Heart left ventricle (tissue), 16 donors: Measurements from ENCODE around the gene ARFIP2. TPM values are rescaled to one million over a fixed set of nuclear protein-coding genes. Genes with fewer than 3 reads are reported as not detected.
A peak's percentile ranks its signal among the peaks of the same experiment; 100 is the strongest.

Experiments used
- ATAC-seq, 4 donors: fragments of 200-7000 bp; cut with Tn5 transposase; one replicate each; pipeline ENCODE4 v1.9.1; 2020 to 2022; ENCODE audit warnings: moderate library complexity in 4 of 4, mild to moderate bottlenecking in 3 of 4, moderate number of reproducible peaks in 1 of 4
- DNase-seq, 5 donors: peaks; one replicate each; pipeline ENCODE4 v3.0.0-alpha.2; 2020
- H3K27ac ChIP-seq, 12 donors: fragments of 200-600 bp; sonication (generic) in 4 of 12; one replicate each; pipeline versions ENCODE4 v1.5.0 to v1.8.0; 2016 to 2022; ENCODE audit warnings: mild to moderate bottlenecking in 2 of 12
- H3K27me3 ChIP-seq, 9 donors: fragments of 200-600 bp; sonication (generic) in 2 of 9; one replicate each; pipeline versions ENCODE4 v1.5.1 to v1.8.0; 2016 to 2022; ENCODE audit warnings: mild to moderate bottlenecking in 3 of 9
- H3K36me3 ChIP-seq, 9 donors: fragments of 200-600 bp; sonication (generic) in 2 of 9; one replicate each; pipeline versions ENCODE4 v1.5.0 to v1.8.0; 2018 to 2022; ENCODE audit warnings: mild to moderate bottlenecking in 2 of 9
- H3K4me1 ChIP-seq, 12 donors: fragments of 200-600 bp; sonication (generic) in 4 of 12; one replicate each; pipeline versions ENCODE4 v1.5.0 to v1.8.0; 2016 to 2022; ENCODE audit warnings: mild to moderate bottlenecking in 3 of 12
- H3K4me3 ChIP-seq, 12 donors: fragments of 200-600 bp; sonication (generic) in 4 of 12; one replicate each; pipeline versions ENCODE4 v1.5.0 to v1.8.0; 2017 to 2022; ENCODE audit warnings: mild to moderate bottlenecking in 9 of 12, moderate library complexity in 4 of 12
- H3K9me3 ChIP-seq, 12 donors: fragments of 200-600 bp; sonication (generic) in 4 of 12; one replicate each; pipeline versions ENCODE4 v1.5.0 to v1.8.0; 2016 to 2022; ENCODE audit warnings: mild to moderate bottlenecking in 1 of 12
- CTCF ChIP-seq, 12 donors: fragments of 200-600 bp; sonication (generic) in 4 of 12; IDR thresholded peaks; one replicate each; pipeline versions ENCODE4 v1.5.0 to v1.8.0; 2018 to 2022; ENCODE audit warnings: antibody characterized with exemption in 12 of 12, mild to moderate bottlenecking in 5 of 12
- POLR2A ChIP-seq, 2 donors: fragments of 450-650 bp; IDR thresholded peaks; one replicate each; pipeline ENCODE4 v1.6.1; 2017; ENCODE audit warnings: antibody characterized with exemption in 2 of 2, mild to moderate bottlenecking in 2 of 2, moderate library complexity in 2 of 2
- WGBS, 4 donors: extraction: QIAGEN DNeasy Blood & Tissue Kit in 2 of 4; methylation state at CpG; one replicate each; pipeline versions ENCODE4 v1.1.5 to v1.1.7; 2013 to 2018; 5-methylcytosine and 5-hydroxymethylcytosine counted together
- intact Hi-C, 10 donors: fragments of 100-400 bp; cut with DNase I; formaldehyde crosslinking; loops; one replicate each; pipeline versions ENCODE4 v1.11.1 to v1.14.2; 2022
- polyA plus RNA-seq, 2 donors: library from polyadenylated mRNA; stranded (reverse); fragments of 200-250 nt; gene quantifications; one replicate each; pipeline ENCODE4 v1.2.3, GENCODE V29; 2013
- total RNA-seq, 9 donors: library from RNA; depleted of rRNA in 2 of 9; stranded (reverse); fragments of >200 nt in 2 of 9; fragmentation: NEBNext Ultra II Directional in 3 of 9; extraction: Animal tissue kit (Norgen Biotek cat#: 25700) in 3 of 9; gene quantifications; one replicate each; pipeline versions ENCODE4 v1.1.0 to v1.2.4, GENCODE V29; 2016 to 2023
- donor health status: ischemic (EF 13 %, LVEDD 7.1; RV severe dilation, severe dysfunction).
- donor health status: healthy with polysubstance abuse.
- donor health status: DM: no; HTN: yes; CAD: no.
- donor health status: DM: no; HTN: no; CAD: no.
- donor health status: ischemic (EF 25% LVEDD 6.9; RV normal size, moderate dysfunction).
- donor health status: ischemic (EF 25% LVEDD 5.7; RV mildly dilated, moderate dysfunction).
- donor health status: healthy.
- donor health status: DM: yes; HTN: yes; CAD: no.
- donor health status: ischemic (EF 35%, LVEDD 5.7; RV mildly dilated, moderate dysfunction).
- donor health status: nonischemic (EF 11% LVEDD 7.7; RV severe dilation, severe dysfunction).
- donor health status: DM: yes; HTN: yes; CAD: no.
- donor health status: PGD.
- donor health status: ischemic (EF 29% LVEDD 5.4; RV normal size, mild dysfunction).
- donor health status: nonischemic (EF 23%, LVEDD 6.1; RV moderate dilation, normal function).

ARFIP2 gene
- total and polyA plus RNA-seq, 11 donors = 10.7 to 36.7 (median 18.9) TPM

GRCh38 chr11:6476571-6476970, 4.6 kb downstream of the ARFIP2 start:
- WGBS, 4 donors = 83 to 95% (median 91%) methylated on average over 4 of the region's 4 CpGs
- Histone ChIP-seq H3K4me3 (no peak overlapping the region), H3K4me1 (peaks cover 0 to 40% (median 24%) of the 10 kb centered on the region in 12 donors), H3K27ac (no peak overlapping the region), H3K27me3 (no peaks in the 10 kb centered on the region), H3K36me3 (peaks cover 0 to 33% (median 25%) of the 10 kb centered on the region in 9 donors), H3K9me3 (no peaks in the 10 kb centered on the region)
- no peak for TF ChIP-seq POLR2A (IDR thresholded peaks at IDR 0.05)
- intact Hi-C loops = loop anchor here in 2 of 10 donors (5.0 to 10.0 kb wide), 2 partner anchors 136 to 242 kb away; partner anchors contain the start of genes TAF10 (in 2 of the 2), CNGA4 (in 1 of the 2) and FHIP1B (in 1 of the 2)
- ATAC-seq = no peak
- peak in 1 of 5 donors; percentile 23 for DNase-seq

GRCh38 chr11:6475936-6476335, 5.2 kb downstream of the ARFIP2 start:
- Histone ChIP-seq H3K27me3 (no peaks in the 10 kb centered on the region), H3K36me3 (peaks cover 0 to 33% (median 25%) of the 10 kb centered on the region in 9 donors), H3K27ac (no peak overlapping the region), H3K4me3 (no peak overlapping the region), H3K9me3 (no peaks in the 10 kb centered on the region), H3K4me1 (peaks cover 0 to 40% (median 24%) of the 10 kb centered on the region in 12 donors)
- 64 to 81% (median 74%) methylated on average over 5 of the region's 5 CpGs for WGBS, 4 donors
- intact Hi-C loops = loop anchor here in 2 of 10 donors (2.0 to 10.0 kb wide), 3 partner anchors 85 to 241 kb away; partner anchors contain the start of genes TAF10 (in 2 of the 2), CNGA4 (in 1 of the 2), FHIP1B (in 1 of the 2) and SMPD1 (in 1 of the 2)
- no peak for ATAC-seq
- no peak for TF ChIP-seq POLR2A (IDR thresholded peaks at IDR 0.05)
- TF ChIP-seq CTCF (IDR thresholded peaks at IDR 0.05) = no peak
- no peak for DNase-seq

GRCh38 chr11:6474806-6475500, 6.2 kb downstream of the ARFIP2 start:
- intact Hi-C loops = loop anchor here in 3 of 10 donors (2.0 to 10.0 kb wide), 5 partner anchors 83 to 240 kb away; partner anchors contain the start of genes SMPD1 (in 2 of the 3), TAF10 (in 2 of the 3), CNGA4 (in 1 of the 3) and FHIP1B (in 1 of the 3)
- Histone ChIP-seq H3K36me3 (peaks cover 0 to 33% (median 25%) of the 10 kb centered on the region in 9 donors), H3K4me3 (peak overlapping the region in 6 of 12 donors; percentile 67 to 99 (median 88)), H3K27ac (peak overlapping the region in 11 of 12 donors; percentile 86 to 97 (median 93)), H3K4me1 (peaks cover 0 to 30% (median 14%) of the 10 kb centered on the region in 12 donors), H3K27me3 (no peaks in the 10 kb centered on the region), H3K9me3 (no peaks in the 10 kb centered on the region)
- ATAC-seq (no peak), DNase-seq (no peak)
- no peak for TF ChIP-seq CTCF (IDR thresholded peaks at IDR 0.05)
- no peak for TF ChIP-seq POLR2A (IDR thresholded peaks at IDR 0.05)
- WGBS, 4 donors = 68 to 94% (median 79%) methylated on average over 3 of the region's 3 CpGs

GRCh38 chr11:6474413-6474792, 6.7 kb downstream of the ARFIP2 start:
- WGBS, 4 donors = 27 to 45% (median 31%) methylated on average over 7 of the region's 7 CpGs
- Histone ChIP-seq H3K27me3 (no peaks in the 10 kb centered on the region), H3K9me3 (no peaks in the 10 kb centered on the region), H3K36me3 (peaks cover 0 to 31% (median 25%) of the 10 kb centered on the region in 9 donors), H3K4me3 (peak overlapping the region; percentile 47 to 99 (median 86)), H3K4me1 (peaks cover 0 to 28% (median 15%) of the 10 kb centered on the region in 12 donors), H3K27ac (peak overlapping the region; percentile 84 to 97 (median 92))
- DNase-seq (no peak), ATAC-seq (no peak)
- intact Hi-C loops = loop anchor here in 3 of 10 donors (2.0 to 10.0 kb wide), 4 partner anchors 82 to 240 kb away; partner anchors contain the start of genes SMPD1 (in 2 of the 3), CNGA4 (in 1 of the 3), FHIP1B (in 1 of the 3) and MRPL17 (in 1 of the 3)
- TF ChIP-seq CTCF (IDR thresholded peaks at IDR 0.05) = no peak
- TF ChIP-seq POLR2A (IDR thresholded peaks at IDR 0.05) = no peak
